BJ (cell line): ENCODE results near the gene SUV39H2. TPM values are rescaled to one million over a fixed set of nuclear protein-coding genes. Genes with fewer than 3 reads are reported as not detected.

Experiments used
- CTCF ChIA-PET: fragments of 350-600 bp; formaldehyde crosslinking; extraction: SDS; loops from one replicate; lab custom pipeline; 2021; ENCODE audit warnings: antibody characterized with exemption, inconsistent platforms; lab: Yijun Ruan, JAX
- POLR2A ChIA-PET: fragments of 300-600 bp; sonication (Branson Sonifier 250); formaldehyde crosslinking; extraction: SDS; loops from one replicate; lab custom pipeline; 2021; ENCODE audit warnings: antibody characterized with exemption; lab: Charles Lee
- DNase-seq: peaks from one replicate; pipeline ENCODE4 v3.0.0-alpha.2; 2011; ENCODE audit warnings: low read depth
- H3K27me3 ChIP-seq: 2 replicates; pipeline ENCODE4 v1.6.0; 2011; ENCODE audit warnings: low read length; ENCODE audit not compliant: control insufficient read depth, insufficient read depth
- H3K36me3 ChIP-seq: 2 replicates; pipeline ENCODE4 v1.5.1; 2011; ENCODE audit warnings: low read length; ENCODE audit not compliant: control insufficient read depth, insufficient read depth
- H3K4me3 ChIP-seq: 2 replicates; pipeline ENCODE4 v1.5.1; 2011; ENCODE audit warnings: low read depth, mild to moderate bottlenecking, control low read depth, low read length
- polyA plus RNA-seq: library from polyadenylated mRNA; depleted of rRNA; stranded (reverse); fragments of >200 nt; gene quantifications from 2 replicates; pipeline ENCODE4 v1.2.3, GENCODE V29; 2011
- TF ChIP-seq, protein P1 (sequence below): IDR thresholded peaks from 2 replicates; pipeline ENCODE4 v1.5.1; 2011; ENCODE audit warnings: low read depth, mild to moderate bottlenecking, control low read depth, inconsistent platforms, low read length, moderate library complexity; ENCODE audit not compliant: insufficient read depth

SUV39H2 gene
- polyA plus RNA-seq, 1 experiment: 2.2 TPM

- no peak for DNase-seq
- CTCF ChIA-PET: no interaction called here
- TF ChIP-seq, protein P1, sequence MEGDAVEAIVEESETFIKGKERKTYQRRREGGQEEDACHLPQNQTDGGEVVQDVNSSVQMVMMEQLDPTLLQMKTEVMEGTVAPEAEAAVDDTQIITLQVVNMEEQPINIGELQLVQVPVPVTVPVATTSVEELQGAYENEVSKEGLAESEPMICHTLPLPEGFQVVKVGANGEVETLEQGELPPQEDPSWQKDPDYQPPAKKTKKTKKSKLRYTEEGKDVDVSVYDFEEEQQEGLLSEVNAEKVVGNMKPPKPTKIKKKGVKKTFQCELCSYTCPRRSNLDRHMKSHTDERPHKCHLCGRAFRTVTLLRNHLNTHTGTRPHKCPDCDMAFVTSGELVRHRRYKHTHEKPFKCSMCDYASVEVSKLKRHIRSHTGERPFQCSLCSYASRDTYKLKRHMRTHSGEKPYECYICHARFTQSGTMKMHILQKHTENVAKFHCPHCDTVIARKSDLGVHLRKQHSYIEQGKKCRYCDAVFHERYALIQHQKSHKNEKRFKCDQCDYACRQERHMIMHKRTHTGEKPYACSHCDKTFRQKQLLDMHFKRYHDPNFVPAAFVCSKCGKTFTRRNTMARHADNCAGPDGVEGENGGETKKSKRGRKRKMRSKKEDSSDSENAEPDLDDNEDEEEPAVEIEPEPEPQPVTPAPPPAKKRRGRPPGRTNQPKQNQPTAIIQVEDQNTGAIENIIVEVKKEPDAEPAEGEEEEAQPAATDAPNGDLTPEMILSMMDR: no peak
- POLR2A ChIA-PET: no interaction called here
- Histone ChIP-seq H3K36me3 (peaks cover 2% of the 10 kb centered on the region), H3K27me3 (no peaks in the 10 kb centered on the region), H3K4me3 (no peak overlapping the region)
Measured at GRCh38 chr10:14945108-14945507, 66.4 kb downstream of the SUV39H2 start.

DNA sequence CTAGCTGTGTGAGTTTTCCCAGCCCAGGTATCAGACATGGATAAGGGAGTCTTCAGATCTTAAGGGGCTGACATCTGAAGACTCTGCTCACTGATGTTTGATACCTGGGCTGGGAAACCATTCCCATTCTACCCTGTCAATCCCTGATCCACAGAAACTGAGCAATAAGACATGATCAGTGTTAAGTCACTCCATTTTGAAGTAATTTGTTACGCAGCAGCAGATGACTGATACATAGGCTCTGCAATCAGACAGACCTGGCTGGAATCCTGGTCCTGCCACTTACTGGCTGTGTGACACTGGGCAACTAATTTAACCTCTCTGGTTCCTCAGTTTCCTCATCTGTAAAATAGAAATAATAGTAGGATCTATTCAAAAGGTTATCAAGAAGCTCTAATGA is 68.6 kb downstream of the SUV39H2 start:
- DNase-seq: no peak
- TF ChIP-seq, protein P1: no peak
- peaks cover 2% of the 10 kb centered on the region for H3K36me3 ChIP-seq
- H3K27me3 ChIP-seq: no peaks in the 10 kb centered on the region
- CTCF ChIA-PET: no interaction called here
- H3K4me3 ChIP-seq: no peak overlapping the region
- POLR2A ChIA-PET: no interaction called here

GRCh38 chr10:14949291-14949690 is 70.6 kb downstream of the SUV39H2 start:
- ChIA-PET POLR2A (no interaction called here), CTCF (interaction anchor here (0.8 to 1.6 kb wide), 2 partner anchors 46 to 157 kb away, joined by 3 to 4 read pairs; no protein-coding TSS in a partner anchor)
- no peaks in the 10 kb centered on the region for H3K27me3 ChIP-seq
- no peak overlapping the region for H3K4me3 ChIP-seq
- no peak for DNase-seq
- TF ChIP-seq, protein P1: no peak
- peaks cover 2% of the 10 kb centered on the region for H3K36me3 ChIP-seq

GRCh38 chr10:14952851-14953423 is 74.3 kb downstream of the SUV39H2 start:
- no peaks in the 10 kb centered on the region for H3K27me3 ChIP-seq
- TF ChIP-seq, protein P1: peak; percentile 23; the same call in 1 of the 2 replicates
- ChIA-PET POLR2A (no interaction called here), CTCF (interaction anchor here (0.7 to 1.3 kb wide), 4 partner anchors 47 to 307 kb away, joined by 3 to 4 read pairs (median 4); no protein-coding TSS in a partner anchor)
- DNase-seq: no peak
- no peaks in the 10 kb centered on the region for H3K36me3 ChIP-seq
- peak overlapping the region; percentile 74 for H3K4me3 ChIP-seq

DNA sequence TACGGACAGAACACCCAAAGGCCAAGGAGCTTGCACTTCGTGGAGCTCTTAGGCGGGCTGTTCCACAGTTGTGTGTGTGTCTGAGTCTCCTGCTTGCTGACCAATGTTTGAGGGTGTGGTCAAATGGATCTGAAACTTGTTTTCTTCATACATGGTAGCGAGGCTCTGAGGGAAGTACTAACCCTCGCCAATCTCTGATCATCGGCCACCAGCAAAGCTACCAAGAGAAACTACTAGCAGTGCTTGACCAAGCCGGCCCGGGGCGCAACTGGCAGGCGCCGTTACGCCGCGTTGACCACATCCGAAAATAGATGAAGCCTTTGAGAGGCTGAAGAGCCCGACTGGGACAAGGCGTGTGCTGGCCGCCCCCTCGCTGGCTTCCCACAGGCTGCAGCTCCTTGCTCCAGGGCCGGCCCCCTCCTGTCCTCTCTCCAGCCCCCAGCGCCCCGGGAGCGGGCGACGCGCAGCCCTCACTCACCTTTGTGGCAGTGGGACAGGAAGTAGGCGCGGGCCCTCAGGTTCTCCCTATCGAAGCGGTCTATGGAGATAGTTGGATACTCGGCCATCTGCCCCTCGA is 74.8 kb downstream of the SUV39H2 start:
- peak overlapping the region; percentile 74 for H3K4me3 ChIP-seq
- POLR2A ChIA-PET: interaction anchor here (0.9 kb wide), 1 partner anchor 161 kb away, joined by 12 read pairs; no protein-coding TSS in a partner anchor
- DNase-seq: no peak
- CTCF ChIA-PET: interaction anchor here (0.7 to 1.3 kb wide), 4 partner anchors 51 to 306 kb away, joined by 3 to 4 read pairs (median 4); no protein-coding TSS in a partner anchor
- no peaks in the 10 kb centered on the region for H3K27me3 ChIP-seq
- no peaks in the 10 kb centered on the region for H3K36me3 ChIP-seq
- TF ChIP-seq, protein P1: 0 out of 2 replicates have a peak, but pooled peaks have one; percentile 16
